ENCODE results near the gene GLYATL1. TPM values are rescaled to one million over a fixed set of nuclear protein-coding genes. Genes with fewer than 3 reads are reported as not detected.
A peak's percentile ranks its signal among the peaks of the same experiment; 100 is the strongest.

The GLYATL1 gene, protein sequence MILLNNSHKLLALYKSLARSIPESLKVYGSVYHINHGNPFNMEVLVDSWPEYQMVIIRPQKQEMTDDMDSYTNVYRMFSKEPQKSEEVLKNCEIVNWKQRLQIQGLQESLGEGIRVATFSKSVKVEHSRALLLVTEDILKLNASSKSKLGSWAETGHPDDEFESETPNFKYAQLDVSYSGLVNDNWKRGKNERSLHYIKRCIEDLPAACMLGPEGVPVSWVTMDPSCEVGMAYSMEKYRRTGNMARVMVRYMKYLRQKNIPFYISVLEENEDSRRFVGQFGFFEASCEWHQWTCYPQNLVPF
- not detected in 2 replicates for total RNA-seq (2014; rRNA removed; shearing (Covaris generic))

- no peak for DNase-seq (ENCODE audit: low spot score)
These were observed at the start of gene GLYATL1 for GRCh38 chr11:58939277-58939676. Gene GLYATL1, plus strand, starts transcription at chr11:58939488. Its CDS starts 7,600 bp downstream, at chr11:58947088.

DNA sequence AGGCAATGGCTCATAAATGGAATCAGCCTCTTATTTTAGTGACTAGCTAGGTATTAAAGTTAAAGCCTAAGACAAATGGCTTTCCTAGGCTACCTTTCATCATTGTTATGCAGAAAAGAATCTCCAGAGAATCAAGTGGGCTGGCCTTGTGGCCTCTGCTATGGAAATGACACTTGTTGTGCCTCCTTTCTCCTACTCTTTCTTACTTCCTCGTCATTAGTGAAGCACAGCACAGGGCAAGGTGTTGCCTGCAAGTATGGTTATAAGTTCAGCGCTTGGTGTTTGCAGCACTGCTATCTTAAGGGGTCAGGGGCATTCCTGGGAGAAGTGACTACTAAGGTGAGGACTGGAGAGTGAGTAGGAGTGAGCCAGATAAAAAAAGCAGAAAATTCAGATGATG lies 45.4 kb upstream of the GLYATL1 start:
- DNase-seq (ENCODE audit: low spot score) = no peak

GRCh38 chr11:58898106-58898505 lies 41.2 kb upstream of the GLYATL1 start:
- no peak for DNase-seq (ENCODE audit: low spot score)

DNA sequence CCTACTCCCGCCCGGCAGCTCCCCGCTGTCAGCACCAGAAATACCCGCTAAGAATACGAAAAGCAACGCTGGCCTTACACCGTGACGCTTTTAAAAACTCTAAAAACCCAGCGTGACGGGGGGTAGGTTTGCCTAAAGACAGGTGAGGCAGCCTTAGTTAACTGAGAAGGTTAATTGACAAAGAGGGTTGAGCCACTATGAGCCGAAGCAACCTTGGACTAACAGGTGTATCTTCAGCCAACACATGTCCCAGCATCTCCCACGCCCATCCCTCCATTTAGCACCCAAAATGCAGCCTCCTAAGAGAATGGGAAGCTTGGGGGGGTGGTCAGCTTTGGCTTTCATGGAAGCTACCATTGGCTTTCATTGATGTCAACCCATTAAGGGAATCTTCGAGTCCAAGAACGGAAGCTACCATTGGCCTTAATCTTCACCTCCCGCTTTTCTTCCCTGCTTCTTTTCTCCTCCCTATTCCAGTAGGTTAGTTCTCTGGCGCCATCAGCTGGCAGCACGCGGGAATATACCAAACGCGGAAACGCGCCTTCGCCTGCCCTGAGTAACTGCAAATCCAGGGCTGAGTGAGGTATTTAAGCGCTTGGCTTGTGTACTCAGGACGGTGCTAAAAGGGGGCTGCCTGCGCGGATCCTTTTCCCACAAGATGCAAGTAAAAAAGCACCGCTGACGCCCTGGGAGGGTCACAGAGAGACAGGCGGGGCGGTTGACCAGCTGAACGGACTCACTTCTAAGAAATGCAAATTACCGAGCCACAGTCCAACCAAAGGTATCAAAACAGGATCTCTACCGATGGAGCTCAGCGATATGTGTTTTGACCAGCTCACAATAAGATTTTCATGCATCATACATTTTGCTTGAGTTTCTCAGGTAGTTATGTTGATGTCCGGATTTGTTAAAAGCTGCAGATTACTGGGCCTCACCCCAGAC lies 38.5 kb upstream of the GLYATL1 start:
- DNase-seq (ENCODE audit: low spot score) = peak; percentile 88

DNA sequence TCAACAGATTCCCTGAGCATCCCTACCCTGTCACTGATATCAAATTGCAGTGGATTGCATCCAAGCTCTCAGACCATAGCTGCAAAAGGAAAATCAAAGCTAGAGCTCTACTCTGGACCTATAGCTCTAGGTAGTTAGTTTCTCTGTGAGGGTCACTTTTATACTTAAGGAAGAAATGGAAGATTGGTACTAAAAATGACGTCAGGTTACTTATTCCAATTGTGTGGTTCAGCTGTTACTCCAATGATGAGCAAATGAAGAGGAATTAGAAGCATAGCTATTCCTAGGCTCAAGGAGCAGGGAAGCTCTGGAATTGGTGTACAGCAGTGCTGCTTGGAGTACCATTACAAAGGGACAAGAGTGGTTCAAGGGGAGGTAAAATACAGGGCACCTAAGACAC lies 36.4 kb upstream of the GLYATL1 start:
- no peak for DNase-seq (ENCODE audit: low spot score)

DNA sequence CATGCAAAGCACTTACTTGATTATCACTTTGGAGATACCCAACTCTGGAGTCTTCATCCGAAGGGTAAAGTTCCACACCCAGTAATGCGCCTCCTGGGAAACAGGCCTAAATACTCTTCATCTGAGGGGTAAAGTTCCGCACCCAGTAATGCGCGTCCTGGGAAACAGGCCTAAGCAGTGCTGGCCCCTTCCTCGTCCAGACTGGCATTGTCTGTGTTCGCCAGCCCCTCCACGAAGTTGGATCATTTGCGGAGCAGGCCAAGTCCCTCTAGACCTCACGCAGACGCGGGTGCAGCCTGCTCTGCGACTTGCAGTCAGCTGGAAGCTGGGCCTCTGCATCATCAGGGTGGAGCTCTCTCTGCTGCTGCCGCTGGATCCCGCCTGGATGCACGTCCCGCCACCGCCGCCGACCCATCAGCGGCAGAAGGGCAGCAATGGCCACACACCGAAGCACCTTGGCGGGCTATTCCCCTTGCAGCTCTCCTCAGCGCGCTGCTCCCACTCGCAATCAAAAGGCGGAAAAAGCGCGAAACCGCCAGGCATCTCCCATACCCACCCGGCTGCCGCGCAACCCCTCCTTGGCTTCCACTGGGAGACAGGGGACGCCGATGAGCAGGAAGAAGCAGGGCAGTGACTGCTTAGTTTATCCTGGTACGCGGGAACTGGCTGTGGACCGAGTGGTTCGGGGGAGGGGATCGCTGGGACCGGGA lies 34.1 kb upstream of the GLYATL1 start:
- no peak for DNase-seq (ENCODE audit: low spot score)

GRCh38 chr11:58905721-58906547 lies 33.4 kb upstream of the GLYATL1 start:
- no peak for DNase-seq (ENCODE audit: low spot score)

DNA sequence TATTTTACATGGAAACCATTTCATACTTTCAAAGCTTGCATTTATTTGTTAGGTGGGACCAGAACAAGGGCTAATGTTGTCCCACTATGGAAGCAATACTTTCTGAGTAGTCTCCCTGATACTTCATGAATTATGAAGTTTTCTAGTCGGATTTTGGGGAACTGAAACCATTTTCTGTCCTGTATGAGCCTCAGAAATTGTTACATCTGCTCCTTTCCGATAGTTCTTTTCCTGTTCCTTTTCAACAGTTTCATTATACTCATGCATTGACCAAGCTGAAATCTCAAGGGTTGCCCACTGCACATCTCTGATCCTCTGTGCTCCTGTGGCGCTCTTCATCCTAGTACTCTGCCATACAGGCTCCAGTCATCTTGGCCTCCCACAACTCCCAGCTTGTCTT lies 31.5 kb upstream of the GLYATL1 start:
- no peak for DNase-seq (ENCODE audit: low spot score)

- no peak for DNase-seq (ENCODE audit: low spot score)
These were observed 27.2 kb upstream of the GLYATL1 start for GRCh38 chr11:58912124-58912523.

GRCh38 chr11:58913685-58914084 lies 25.6 kb upstream of the GLYATL1 start:
- DNase-seq (ENCODE audit: low spot score) = no peak

GRCh38 chr11:58914821-58915543 lies 24.3 kb upstream of the GLYATL1 start:
- DNase-seq (ENCODE audit: low spot score) = no peak

DNA sequence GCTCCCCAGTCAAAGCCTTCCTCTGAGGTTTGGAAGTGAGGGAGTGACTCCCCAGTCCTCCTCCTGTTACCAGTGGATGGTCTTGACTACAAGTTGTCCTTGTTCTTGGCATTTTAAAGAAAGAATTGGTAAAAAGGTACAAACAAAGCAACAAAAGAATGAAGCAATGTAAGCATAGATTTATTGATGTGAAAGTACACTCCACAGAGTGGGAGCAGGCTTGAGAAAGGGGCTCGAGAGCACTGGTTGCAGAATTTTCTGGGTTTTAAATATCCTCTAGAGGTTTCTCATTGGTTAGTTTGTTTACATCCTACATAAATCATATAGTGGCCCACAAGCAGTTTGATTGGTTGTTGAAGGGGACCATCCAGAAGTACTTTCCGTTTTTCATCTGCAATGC lies 22.7 kb upstream of the GLYATL1 start:
- DNase-seq (ENCODE audit: low spot score) = no peak

DNA sequence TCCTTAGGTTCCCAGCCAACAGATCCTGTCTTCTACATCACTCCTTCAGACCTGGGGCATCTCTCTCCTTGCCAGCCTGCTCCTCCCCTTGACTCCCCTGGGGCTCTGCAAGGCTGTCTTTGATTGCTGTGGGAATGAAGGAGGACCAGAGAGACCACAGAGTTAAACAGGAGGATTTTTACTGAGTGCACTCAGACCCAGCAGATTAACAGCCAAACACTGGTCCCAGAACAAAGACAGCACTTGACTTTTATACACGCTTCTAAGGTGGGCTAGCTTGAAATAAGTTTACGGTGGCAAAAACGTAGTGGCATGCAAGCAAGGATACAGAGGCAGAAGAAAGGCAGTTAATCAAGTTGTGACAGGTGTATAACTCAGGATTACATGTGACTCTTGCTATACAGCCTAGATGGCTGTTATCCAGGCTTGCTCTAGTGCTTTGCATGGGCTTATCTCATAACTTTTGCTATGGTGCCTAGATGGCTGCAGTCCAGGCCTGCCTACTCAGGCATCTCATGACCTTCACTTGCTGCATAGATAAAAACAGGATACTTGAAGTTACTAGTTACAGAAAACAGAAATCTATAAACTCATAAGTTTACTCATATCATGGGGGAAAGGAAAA lies 22.0 kb upstream of the GLYATL1 start:
- no peak for DNase-seq (ENCODE audit: low spot score)

DNA sequence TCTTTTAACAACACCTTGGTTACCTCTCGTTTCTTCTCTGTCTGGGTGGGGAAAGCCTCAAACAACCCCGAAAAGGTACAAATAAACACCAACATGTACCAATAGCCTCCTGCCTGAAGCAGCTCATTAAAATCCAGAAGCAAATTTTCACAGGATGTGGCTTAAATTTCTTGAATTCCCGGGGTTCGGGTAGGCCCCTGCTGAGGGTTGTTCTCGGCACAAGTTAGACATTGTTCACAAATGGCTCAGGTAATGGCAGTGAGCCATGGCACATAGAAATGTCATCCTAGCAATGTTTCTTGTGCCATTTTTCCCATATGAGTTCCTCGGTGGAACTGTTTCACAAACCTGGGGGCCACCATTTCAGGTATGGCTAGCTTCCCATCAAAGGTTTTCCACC lies 19.7 kb upstream of the GLYATL1 start:
- no peak for DNase-seq (ENCODE audit: low spot score)

GRCh38 chr11:58919980-58920379 lies 19.3 kb upstream of the GLYATL1 start:
- DNase-seq (ENCODE audit: low spot score) = no peak

DNA sequence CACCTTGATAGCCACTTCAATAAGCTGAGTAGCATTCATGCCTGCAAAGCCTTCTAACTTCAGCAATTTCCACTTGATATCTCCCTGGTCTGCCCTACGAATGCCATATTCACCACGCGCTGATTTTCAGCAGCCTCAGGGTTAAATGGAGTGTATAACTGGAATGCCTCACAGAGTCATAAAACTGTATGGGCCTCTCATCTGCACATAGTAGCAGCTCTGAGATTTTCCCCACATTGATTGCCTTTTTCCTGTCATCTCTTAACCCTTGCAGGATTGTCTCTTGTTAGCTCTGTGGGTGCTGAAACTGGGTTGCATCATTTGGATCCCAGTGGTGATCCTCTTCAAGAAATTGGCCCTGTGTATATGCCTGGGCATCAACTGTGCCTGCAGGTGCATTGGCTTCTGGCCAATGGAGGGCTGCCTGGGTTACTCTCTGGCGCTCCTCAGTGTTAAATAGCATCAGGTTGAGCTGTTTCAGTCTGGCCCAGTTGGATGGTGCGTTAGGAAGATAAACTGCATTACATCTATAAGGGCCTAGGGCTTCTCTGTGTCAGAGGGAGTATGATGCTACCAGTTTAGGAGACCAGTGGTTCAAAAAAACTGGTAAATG lies 17.4 kb upstream of the GLYATL1 start:
- no peak for DNase-seq (ENCODE audit: low spot score)

DNA sequence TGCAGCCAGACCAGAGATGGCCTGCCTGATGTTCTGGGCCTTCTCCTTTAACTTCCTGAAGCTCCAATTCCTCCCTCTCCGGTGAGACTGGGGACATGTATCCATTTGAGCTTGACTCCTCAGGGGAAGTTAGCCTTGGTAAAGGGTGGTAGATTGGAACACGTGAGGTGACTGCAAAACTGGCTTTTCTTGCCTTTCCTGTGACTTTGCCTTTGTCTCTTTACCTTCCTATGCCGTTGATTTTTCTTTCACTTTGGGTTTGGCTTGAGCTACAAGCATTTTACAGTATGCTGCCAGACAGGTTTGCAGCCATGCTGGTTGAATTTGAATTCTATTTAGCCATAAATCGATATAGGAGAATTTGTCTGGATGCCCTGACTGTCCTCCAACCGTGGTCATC lies 16.8 kb upstream of the GLYATL1 start:
- DNase-seq (ENCODE audit: low spot score) = no peak

DNA sequence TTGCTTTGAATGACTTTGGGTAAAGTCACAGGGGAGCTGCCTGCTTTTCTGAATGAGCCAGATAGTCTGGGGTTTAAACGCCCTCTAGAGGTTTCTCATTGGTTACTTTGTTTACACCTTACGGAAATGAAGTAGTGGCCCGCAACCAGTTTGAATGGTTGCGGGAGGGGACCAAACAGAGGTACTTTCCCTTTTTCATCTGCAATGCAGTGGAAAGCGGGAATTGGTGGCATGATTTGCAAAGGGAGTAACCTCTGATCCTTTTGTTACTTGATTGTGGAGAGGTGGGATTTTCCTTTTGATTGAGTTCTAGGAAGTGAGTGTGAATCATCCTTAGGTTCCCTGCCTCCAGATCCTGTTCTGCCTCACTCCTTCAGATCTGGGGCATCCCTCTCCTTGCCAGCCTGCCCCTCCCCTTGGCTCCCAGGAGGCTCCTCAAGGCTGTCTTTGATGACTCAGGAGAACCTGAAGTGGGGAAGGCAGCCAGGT lies 15.9 kb upstream of the GLYATL1 start:
- DNase-seq (ENCODE audit: low spot score) = peak; percentile 56

- no peak for DNase-seq (ENCODE audit: low spot score)
These were observed 15.1 kb upstream of the GLYATL1 start for GRCh38 chr11:58924230-58924629.

Measured in HT-29 (cell line).